GM18909 (cell line): ENCODE measurements around the gene TTC31.
"Not testable (repeated sequence)": the region's sequence is repeated elsewhere in the genome, so short reads cannot be mapped to it uniquely, and the experiment has no call there.

Source experiments
- ATAC-seq: cut with Tn5 transposase; IDR thresholded peaks from one replicate; pipeline ENCODE4 v1.9.1; 2021; ENCODE audit warnings: mild to moderate bottlenecking; ENCODE audit not compliant: unreplicated experiment, poor library complexity

Gene TTC31

DNA sequence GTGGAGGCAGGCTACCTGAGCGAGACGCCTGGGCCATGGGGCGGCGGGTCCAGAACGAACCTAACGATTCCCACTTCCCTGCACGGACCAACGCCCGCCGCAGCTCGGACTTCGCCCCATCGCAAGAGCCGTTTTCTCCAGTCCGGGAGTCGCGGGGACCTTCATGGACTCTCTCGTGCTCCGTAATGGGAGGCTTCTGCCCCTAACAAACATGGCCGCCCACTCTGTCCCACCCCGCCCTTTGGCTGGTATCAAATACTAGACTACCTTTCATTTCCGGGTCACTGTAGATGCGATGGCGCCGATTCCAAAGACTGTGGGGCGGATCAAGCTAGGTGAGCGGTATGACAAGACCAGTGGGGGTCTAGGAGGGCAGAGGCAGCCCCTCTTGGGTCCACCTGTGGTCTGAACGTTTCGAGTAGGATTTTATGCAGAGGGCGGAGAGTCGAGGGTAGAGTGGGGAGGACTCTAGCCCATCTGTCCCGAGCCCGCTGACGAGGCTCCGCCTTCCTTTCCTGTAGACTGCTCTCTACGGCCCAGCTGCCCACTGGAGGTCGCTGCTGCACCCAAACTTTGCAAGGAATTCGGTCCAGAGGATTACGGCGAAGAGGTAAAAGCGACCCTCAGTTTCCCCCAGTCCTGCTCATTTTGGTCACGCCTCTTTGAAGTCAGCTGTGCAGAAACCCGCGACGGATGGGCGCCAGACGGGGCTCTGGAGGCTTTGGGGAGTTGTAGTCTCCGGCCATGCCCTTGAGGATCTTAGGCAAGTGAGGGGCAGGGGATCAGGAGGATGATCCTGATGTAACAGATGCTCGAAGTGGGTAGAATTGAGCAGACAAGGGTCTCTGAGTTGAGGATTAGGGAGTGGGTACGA is at the start of gene TTC31, which contains the start of gene CCDC142:
TSS of gene TTC31 (plus strand) at position 281 of the 874 bp plus-strand sequence. CDS start at position 296, 15 bp downstream.
TSS of gene CCDC142 (minus strand) at position 198 of the 874 bp plus-strand sequence. CDS start at position 37, 161 bp downstream.
- ATAC-seq: peak; percentile 92

DNA sequence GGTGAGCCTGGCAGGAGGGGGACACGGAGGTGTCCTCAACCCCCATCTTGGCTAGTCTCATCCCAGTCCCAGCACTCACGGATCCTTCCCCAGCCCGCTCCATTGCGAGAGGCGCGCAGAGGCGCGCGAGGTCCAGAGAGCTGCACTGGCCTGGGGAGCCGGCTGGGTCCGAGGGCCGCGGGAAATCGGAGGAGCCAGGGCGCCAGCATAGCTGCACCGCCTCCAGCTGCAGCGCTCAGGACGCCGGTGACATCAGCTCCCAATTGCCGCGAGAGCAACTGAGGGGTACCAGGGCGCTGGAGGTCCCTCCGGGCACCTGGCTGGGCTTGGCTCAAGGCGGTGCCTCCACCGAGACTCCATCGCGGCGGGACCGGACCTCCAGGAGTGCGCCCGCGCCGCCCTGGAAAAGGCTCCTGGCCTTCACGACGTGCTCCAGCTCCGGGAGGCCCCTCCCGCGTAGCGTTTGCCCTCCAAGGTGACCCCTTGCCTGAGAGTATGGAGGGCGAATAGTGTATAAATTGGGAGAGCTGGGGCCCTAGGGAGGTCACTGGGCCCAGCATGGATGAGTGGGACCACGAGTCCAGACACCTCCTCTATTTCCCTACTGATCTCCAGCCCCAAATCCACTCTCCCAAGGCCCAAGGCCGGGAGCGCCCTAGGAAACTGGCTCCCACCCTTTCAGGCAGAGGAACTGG is 46.6 kb upstream of the TTC31 start:
- no peak for ATAC-seq

DNA sequence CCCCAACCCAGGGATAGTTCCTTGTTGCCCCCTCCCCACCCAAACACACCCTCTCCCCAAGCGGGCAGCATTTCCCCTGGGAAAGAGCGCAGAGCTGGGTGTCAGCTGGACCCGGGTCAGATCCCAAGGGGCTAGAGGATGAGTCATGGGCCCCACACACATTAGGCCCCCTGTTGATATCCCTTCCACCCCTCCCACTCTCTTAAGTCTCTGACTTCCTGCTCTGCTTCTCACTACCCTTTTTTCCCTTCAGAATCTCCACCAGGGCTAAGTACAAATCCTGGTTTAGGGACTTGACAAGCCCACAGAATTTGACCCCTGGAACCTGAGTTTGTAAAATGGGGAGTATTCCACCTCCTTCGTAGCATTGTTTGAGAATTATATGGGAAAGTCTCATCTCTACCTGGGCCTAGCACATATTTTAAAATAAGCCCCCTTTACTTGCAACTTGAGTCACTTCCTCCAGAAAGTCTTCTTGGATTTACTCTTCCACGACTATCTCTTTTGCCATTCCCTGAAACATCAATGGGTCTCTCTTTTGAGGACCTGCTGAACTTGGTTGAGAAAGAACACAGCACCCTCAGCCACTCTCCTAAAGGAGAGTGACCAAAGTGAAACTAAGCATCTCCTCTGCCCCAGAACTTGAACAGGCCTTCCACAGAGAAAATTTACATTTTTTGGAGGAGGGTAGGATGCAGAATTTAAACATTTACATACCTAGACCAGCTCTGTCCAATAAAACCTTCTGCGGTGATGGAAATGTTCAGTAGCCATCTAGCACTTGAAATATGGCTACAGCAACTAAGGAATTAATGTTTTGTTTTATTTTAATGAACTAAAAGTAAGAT is 45.8 kb upstream of the TTC31 start:
- ATAC-seq: no peak

DNA sequence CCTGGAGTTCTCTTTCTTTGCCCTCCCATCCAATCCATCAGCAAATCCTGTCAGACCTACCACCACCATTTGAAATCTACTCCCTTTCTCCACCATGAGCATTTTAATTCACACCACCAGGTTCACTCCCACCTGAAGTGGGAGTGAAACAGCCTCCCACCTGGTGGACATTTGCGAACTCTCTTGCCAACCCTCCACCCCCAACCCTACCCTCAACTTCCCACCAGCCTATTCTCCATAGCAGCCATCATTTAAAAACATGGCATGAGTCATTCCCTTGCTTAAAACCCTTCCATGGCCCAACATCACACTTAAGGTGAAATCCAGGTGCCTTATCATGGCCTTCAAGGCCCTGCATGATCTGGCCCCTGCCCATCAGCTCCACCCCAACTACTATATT is 44.6 kb upstream of the TTC31 start:
- ATAC-seq: no peak

DNA sequence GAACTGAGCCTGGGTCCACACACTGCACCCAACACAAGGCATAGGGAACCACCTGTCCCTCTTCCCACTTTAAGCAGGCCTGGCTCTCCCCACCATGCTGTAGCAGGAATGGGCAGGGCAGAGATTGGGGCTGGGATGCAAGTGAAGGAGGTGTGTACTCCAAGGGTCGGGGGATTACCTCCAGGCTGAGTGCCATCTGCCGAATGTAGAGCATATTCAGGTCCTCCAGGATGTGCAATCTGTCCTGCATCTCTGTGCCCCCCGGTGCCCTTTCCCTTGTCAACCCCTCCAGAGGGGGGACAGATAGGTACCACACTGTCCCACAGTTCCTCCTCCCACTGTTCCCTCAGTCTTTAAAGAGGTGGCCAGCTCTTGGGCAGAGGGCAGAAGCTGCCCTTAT is 43.5 kb upstream of the TTC31 start:
- no peak for ATAC-seq

DNA sequence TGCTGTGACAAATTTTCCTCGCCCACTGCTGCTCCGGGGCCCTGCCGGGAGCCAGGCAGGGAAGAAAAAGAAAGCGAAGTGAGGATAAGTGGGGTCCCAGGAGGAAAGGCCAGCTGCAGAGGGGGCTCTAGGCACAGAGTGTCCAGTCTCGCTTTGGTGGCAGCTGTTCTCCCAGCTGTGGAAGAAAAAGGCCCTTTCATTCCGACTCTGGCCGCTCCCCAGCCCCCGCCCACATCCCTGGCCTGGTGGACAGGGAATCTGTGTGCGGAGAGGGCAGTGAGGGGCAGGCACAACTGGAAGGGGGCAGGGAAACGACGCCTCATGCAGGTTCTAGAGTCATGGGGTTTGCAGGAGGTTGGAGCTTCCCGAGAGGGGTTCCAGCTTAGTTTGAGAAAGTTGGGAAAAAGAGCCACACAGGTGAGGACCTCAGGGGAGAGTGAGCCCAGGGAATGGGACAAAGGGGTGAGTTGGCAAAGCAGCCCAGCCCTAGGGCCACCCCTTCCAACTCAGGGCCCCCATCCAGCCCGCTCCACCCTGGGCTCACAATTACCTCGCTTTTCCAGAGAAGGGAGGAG is 43.0 kb upstream of the TTC31 start:
- no peak for ATAC-seq

DNA sequence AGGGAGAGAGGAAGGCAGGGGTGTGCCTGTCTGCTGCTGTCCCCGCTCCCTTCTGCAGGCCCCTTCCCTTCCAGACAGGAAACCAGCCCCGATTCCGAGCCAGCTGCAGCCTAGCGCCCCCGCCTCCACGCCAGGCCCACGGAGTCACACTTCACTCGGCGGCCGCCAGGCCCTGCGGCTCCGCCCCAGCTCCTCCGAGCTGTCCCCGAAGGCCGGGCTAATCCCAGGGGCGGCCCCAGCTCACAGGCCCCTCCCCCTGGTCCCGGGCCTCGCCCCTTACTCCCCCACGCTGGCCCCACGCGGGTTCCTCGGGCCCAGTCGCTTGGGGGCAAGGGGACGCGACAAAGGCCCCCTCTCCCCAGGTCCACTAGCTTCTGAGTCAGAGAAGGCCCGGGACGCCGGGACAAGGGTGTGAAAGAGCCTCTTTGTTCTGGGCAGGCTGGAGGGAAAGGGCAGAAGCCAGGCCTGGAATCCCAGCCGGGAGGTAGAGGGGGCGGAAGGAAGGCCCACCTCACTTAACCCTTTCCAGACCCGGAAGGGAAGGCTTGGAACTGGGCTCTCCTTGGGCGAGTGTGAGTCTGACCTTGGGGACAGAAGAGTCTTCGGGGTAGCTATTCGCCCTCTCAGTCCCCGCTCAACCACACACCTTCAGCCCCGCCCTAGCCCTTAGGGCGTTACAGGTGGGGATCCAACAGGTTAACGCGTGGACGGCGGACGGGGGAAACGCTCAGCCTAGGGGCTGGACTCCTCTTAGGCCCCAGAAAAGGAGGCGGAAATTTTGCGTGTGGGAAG is 42.3 kb upstream of the TTC31 start:
- ATAC-seq: peak; percentile 79

DNA sequence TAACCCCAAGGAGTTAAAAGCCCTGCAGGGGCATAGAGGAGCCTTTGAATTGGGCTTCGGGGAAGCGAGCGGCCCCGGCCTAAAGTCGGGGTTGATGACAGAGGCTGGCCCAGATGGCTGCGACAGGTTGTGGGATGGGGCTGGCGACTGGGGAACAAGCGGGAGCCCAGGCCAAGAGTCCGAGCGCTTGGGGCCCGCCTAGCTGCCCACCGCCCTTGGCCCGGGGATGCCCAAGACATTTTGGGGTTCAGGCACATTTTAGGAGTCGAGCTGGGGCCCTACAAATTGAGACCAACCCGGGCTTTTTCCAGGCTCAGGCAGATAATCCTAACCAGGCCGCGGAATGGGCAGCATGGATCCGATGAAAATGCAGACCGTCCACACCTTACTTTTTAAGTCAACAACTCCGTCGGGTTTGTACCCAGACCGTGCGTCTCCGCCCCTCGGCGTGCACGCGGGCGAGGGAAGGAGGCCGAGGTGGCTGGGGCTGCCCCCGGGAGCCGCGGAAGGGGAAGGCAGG is 41.7 kb upstream of the TTC31 start:
- no peak for ATAC-seq

DNA sequence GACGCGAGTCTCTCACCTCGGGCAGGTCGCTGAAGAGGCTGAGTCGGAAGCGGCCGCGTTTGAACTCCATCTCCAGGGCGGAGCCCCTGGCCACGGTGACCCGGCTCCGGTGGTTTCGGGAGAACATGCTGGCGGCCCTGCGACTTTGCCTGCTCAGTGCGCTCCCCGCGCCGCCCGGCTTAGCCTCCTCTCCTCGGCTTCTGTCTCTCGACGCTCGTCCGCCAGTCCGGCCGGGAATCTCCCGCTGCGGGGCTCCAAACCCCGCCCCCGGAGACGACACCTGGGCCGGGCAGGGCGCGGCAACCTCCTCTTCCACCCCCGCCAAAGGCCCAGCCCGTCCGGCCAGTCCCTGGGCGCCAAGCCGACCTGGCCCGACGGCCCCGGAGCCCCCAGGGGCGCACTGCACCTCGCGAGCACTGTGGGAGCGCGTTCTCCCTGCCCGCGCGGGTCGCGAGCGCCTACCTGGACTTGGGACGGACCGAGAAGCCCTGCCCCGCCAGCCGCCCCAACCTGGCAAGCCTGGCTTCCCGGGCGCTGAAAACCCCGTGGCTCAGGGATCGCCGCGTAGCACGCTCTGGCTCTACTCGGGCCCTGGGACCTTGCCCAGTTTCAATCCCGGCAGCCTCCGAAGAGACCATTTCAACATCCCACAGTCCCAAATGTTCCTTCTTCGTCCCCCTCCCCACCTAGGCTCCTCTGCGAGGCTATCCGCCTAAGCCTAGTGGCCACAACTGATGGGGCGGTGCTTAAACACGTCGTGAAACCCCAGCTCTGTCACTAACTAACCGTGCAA is 41.0 kb upstream of the TTC31 start, which contains the start of gene RTKN:
TSS of gene RTKN (minus strand) at position 248 of the 793 bp plus-strand sequence. CDS start at position 127, 121 bp downstream.
- peak; percentile 49 for ATAC-seq

DNA sequence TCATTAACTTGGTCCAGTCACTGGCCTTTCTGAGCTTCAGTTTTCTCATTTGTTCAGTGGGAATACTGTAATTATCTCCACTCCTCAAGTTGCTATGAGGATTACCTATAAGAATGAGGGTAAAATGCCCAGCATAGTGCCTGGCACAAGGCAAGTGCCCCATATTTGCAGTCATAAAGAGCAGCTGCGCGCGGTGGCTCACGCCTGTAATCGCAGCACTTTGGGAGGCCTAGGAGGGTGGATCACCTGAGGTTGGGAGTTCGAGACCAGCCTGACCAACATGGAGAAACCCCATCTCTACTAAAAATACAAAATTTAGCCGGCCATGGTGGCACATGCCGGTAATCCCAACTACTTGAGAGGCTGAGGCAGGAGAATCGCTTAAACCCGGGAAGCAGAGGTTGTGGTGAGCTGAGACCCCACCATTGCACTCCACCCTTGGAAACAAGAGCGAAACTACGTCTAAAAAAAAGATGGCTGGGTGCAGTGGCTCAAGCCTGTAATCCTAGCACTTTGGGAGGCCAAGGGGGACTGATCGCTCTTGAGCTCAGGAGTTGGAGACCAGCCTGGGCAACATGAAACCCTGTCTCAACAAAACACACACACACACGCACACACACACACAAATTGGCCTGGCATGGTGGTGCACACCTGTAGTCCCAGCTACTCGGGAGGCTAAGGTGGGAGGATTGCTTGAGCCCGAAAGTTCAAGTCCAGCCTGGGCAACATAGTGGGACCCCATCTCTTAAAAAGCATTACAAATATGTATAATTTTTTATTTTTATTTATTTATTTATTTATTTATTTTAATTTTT is 40.2 kb upstream of the TTC31 start:
- not testable (repeated sequence) for ATAC-seq

DNA sequence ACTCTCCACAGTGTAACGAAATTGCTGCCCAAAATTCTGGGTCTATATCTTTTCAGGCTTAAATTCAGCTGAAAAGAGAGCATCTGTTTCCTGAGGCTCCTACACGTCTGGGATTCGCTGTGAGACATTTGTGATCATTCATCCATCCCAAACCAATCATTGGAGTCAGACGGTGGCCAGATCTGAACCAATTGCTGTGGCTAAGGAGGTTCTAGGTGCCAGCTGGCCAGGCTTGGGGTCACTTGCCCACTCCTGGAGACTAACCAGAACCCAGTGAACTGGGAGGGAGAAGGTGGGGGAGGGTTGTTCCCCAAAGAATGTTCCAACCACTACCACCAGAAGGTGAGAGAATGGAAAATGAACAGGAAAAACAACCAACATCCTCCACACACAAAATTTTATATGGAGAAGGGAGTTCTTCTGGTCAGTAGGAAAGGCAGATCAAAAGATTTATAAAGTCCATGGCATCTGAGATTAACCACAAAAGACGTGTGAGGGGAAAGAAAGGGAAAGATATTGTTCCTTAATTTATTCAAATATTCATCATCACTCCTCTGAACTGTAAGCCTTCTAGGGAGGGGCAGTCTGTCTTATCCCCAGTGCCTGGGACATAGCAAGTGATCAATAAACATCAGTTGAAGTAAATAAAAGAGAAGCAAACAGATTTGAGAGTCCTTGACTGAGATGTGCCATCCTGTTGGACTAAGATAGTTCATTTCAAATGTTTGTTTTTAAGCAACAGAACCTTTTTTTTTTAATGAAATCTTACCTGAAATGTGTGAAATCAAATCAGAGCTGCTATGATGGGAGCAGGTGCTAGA is 38.2 kb upstream of the TTC31 start:
- ATAC-seq: no peak

DNA sequence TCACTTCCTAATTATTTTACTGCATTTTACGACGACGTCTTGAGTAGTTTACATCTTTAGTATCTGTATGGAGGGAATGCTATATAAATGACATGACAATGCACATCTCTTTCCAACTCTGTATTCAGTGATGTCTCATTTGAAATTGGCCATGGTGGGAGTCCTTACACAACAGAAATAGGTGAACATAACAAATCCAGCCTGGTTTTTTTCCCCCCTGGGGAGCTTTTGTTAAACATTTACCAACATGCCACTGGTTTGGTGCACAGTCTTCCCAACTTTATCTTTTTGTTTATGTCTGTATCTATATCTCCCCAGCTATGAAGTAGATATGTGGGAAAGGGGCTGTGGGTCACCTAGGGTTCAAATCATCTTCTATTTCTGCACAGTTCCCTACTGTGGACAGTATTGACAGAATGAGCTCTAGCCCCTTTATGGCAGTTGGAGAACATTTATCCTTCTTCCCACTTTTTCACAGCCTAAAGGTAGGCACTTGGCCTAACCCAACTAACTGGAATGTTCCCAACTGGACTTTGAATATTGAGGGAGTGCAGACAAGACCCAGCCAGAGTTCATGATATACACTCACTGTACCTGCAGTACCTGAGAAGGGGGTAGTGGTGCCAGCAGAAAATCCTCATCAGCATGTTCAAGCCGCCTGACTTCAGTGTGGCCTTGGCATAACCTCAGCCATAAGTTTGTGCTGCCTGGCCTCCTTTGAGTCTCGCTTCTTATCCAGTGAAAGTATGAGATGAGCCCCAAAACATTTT is 35.5 kb upstream of the TTC31 start:
- ATAC-seq: no peak

DNA sequence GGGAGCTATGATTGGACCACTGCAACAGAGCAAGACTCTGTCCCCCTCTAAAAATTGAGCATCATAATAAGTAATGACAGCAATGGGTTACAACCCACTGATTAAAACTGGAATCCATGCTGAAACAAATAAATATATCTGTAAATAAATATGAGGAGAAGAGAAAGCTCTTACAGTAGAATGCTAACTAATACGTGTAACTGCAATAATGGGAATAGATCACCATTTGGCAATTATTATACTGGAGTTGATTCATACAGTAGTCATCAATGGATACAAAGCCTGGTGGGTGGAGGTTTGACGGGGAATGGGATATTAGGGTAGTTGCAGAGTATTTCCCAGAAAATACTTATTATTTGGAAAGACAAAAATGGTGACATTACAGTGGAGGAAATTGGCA is 34.1 kb upstream of the TTC31 start:
- ATAC-seq: no peak

DNA sequence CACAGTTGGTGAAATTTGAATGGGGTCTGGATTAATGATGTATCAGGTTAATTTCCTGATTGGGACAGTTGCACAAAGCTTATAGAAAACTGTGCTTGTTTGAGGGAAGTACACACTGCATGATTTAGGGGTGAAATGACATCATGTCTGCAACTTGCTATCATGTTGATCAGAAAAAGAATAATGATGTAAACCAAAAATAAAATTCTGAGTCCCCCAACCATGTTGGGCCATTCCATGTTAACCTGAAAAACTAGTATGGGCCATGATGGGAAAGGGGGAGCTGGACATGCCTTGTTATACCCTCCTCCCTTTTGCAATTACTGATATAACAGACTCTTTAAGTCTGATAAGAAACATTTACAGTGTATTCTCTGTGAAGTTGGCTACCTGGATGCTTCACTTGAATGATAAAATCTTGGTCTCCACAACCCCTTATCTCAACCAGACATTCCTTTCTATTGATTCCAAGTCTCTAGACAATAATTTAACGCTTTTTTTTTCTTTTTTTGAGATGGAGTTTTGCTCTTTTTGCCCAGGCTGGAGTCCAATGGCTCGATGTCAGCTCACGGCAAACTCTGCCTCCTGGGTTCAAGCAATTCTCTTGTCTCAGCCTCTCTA is 32.2 kb upstream of the TTC31 start:
- ATAC-seq: no peak
